DOHH2 (cell line): ENCODE measurements around the gene TNFRSF11A.

ENCODE experiments used
- H3F3A ChIP-seq: fragments of 200-600 bp; sonication (generic), shearing (Covaris generic); 2 replicates; pipeline ENCODE4 v1.6.0; 2016; ENCODE audit warnings: antibody characterized with exemption, mild to moderate bottlenecking; ENCODE audit not compliant: control insufficient read depth, insufficient read depth
- H3K27ac ChIP-seq: fragments of 200-600 bp; sonication (generic); 2 replicates; pipeline ENCODE4 v1.5.1; 2014; ENCODE audit warnings: low read depth, mild to moderate bottlenecking, low read length, moderate library complexity
- H3K27me3 ChIP-seq: fragments of 200-600 bp; sonication (generic); 2 replicates; pipeline ENCODE4 v1.6.1; 2014; ENCODE audit warnings: mild to moderate bottlenecking, low read length, mixed read lengths; ENCODE audit not compliant: control insufficient read depth
- H3K36me3 ChIP-seq: fragments of 200-600 bp; sonication (generic); 2 replicates; pipeline ENCODE4 v1.6.1; 2014; ENCODE audit warnings: mild to moderate bottlenecking, low read length, moderate library complexity, mixed read lengths; ENCODE audit not compliant: control insufficient read depth
- H3K4me1 ChIP-seq: fragments of 200-600 bp; sonication (generic); 2 replicates; pipeline ENCODE4 v1.6.1; 2014; ENCODE audit warnings: mild to moderate bottlenecking, low read length, mixed read lengths; ENCODE audit not compliant: control insufficient read depth
- H3K4me2 ChIP-seq: fragments of 200-600 bp; sonication (generic); 2 replicates; pipeline ENCODE4 v1.6.0; 2014; ENCODE audit warnings: mild to moderate bottlenecking, low read length, moderate library complexity
- H3K4me3 ChIP-seq: fragments of 200-600 bp; sonication (generic); 2 replicates; pipeline ENCODE4 v1.5.1; 2014; ENCODE audit warnings: mild to moderate bottlenecking, low read length, mixed read lengths
- H3K79me2 ChIP-seq: fragments of 200-600 bp; sonication (generic); 2 replicates; pipeline ENCODE4 v1.6.1; 2014; ENCODE audit warnings: mild to moderate bottlenecking, low read length, mixed read lengths; ENCODE audit not compliant: control insufficient read depth
- H3K9me2 ChIP-seq: fragments of 200-600 bp; sonication (generic); replicated peaks from 2 replicates; pipeline ENCODE4 v1.6.1; 2014; ENCODE audit warnings: mild to moderate bottlenecking, low read length, mixed read lengths; ENCODE audit not compliant: control insufficient read depth
- H3K9me3 ChIP-seq: fragments of 200-600 bp; sonication (generic); 2 replicates; pipeline ENCODE4 v1.6.1; 2014; ENCODE audit warnings: antibody characterized with exemption, low read length, mixed read lengths; ENCODE audit not compliant: control insufficient read depth, insufficient read depth
- H4K20me1 ChIP-seq: fragments of 200-600 bp; sonication (generic); 2 replicates; pipeline ENCODE4 v1.6.0; 2014; ENCODE audit warnings: low read depth, mild to moderate bottlenecking, antibody characterized with exemption, low read length, moderate library complexity; ENCODE audit not compliant: control insufficient read depth, insufficient read depth
- CTCF ChIP-seq: fragments of 200-600 bp; sonication (generic); IDR thresholded peaks from one replicate; pipeline ENCODE4 v1.5.1; 2014; ENCODE audit warnings: antibody characterized with exemption, mild to moderate bottlenecking, low read depth, low read length; ENCODE audit not compliant: poor library complexity, severe bottlenecking
- EZH2phosphoT487 ChIP-seq: fragments of 200-600 bp; sonication (generic); IDR thresholded peaks from 2 replicates; pipeline ENCODE4 v1.6.1; 2017; ENCODE audit warnings: borderline replicate concordance, mild to moderate bottlenecking, antibody characterized with exemption, low read length, moderate library complexity, mixed read lengths

TNFRSF11A gene

DNA sequence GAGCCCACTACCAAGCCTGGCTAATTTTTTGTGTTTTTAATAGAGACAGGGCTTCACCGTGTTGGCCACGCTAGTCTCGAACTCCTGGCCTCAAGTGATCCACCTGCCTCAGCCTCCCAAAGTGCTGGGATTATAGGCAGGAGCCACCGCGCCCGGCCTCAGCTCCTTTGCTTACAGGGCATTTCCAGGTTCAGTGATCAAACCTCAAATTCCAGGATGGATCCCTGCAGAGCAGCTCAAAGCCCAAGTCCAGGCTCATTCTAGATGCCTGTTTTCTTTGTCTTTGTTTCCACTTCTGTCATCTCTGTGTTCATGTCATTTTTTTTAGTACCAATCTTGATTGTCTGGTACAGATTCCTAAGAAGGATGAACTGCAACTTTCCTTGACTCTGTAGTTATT is 41.9 kb downstream of the TNFRSF11A start:
- Histone ChIP-seq H3K4me3 (no peak overlapping the region), H3K4me1 (peaks cover 58% of the 10 kb centered on the region), H3K79me2 (no peaks in the 10 kb centered on the region), H4K20me1 (no peaks in the 10 kb centered on the region), H3K4me2 (no peak overlapping the region), H3K27ac (no peak overlapping the region), H3K9me2 (no peaks in the 10 kb centered on the region), H3K36me3 (no peaks in the 10 kb centered on the region), H3F3A (peaks cover 6% of the 10 kb centered on the region), H3K27me3 (no peaks in the 10 kb centered on the region), H3K9me3 (no peaks in the 10 kb centered on the region)
- TF ChIP-seq CTCF (no peak), EZH2phosphoT487 (no peak)

GRCh38 chr18:62368100-62368499 is 43.0 kb downstream of the TNFRSF11A start:
- Histone ChIP-seq H3K27me3 (no peaks in the 10 kb centered on the region), H3K9me3 (no peaks in the 10 kb centered on the region), H3K4me2 (no peak overlapping the region), H3K79me2 (no peaks in the 10 kb centered on the region), H3K27ac (no peak overlapping the region), H3F3A (peaks cover 6% of the 10 kb centered on the region), H3K4me3 (no peak overlapping the region), H3K9me2 (no peaks in the 10 kb centered on the region), H4K20me1 (no peaks in the 10 kb centered on the region), H3K36me3 (no peaks in the 10 kb centered on the region), H3K4me1 (peaks cover 69% of the 10 kb centered on the region)
- TF ChIP-seq CTCF (no peak), EZH2phosphoT487 (no peak)

DNA sequence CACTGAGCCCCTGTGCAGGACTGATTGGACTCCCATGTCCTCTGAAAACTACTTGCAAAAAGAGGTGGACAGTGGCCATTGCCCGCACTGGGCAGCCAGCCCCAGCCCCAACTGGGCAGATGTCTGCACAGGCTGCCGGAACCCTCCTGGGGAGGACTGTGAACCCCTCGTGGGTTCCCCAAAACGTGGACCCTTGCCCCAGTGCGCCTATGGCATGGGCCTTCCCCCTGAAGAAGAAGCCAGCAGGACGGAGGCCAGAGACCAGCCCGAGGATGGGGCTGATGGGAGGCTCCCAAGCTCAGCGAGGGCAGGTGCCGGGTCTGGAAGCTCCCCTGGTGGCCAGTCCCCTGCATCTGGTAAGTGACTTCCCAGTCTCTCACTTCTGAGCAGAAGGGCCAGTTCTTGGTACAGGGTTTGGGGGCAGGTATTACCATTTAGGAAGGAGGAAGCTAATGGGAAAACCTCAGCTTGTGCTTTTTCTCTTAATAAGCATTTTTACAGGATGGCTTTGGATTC is 44.1 kb downstream of the TNFRSF11A start:
- H3K79me2 ChIP-seq, result no peaks in the 10 kb centered on the region
- H3K9me3 ChIP-seq, result no peaks in the 10 kb centered on the region
- no peaks in the 10 kb centered on the region for H3K36me3 ChIP-seq
- H3K4me1 ChIP-seq, result peaks cover 80% of the 10 kb centered on the region
- H3K4me3 ChIP-seq, result no peak overlapping the region
- no peaks in the 10 kb centered on the region for H4K20me1 ChIP-seq
- H3K9me2 ChIP-seq, result no peaks in the 10 kb centered on the region
- H3F3A ChIP-seq, result peaks cover 6% of the 10 kb centered on the region
- no peaks in the 10 kb centered on the region for H3K27me3 ChIP-seq
- H3K27ac ChIP-seq, result no peak overlapping the region
- TF ChIP-seq EZH2phosphoT487 (no peak), CTCF (no peak)
- no peak overlapping the region for H3K4me2 ChIP-seq

- peak overlapping the region; percentile 92 for H3K27ac ChIP-seq
- no peaks in the 10 kb centered on the region for H4K20me1 ChIP-seq
- peak overlapping the region; percentile 89 for H3K4me2 ChIP-seq
- H3K36me3 ChIP-seq, result no peaks in the 10 kb centered on the region
- peaks cover 75% of the 10 kb centered on the region for H3K4me1 ChIP-seq
- TF ChIP-seq CTCF, result no peak
- TF ChIP-seq EZH2phosphoT487, result no peak
- H3K9me3 ChIP-seq, result no peaks in the 10 kb centered on the region
- no peaks in the 10 kb centered on the region for H3K79me2 ChIP-seq
- H3K4me3 ChIP-seq, result no peak overlapping the region
- peaks cover 6% of the 10 kb centered on the region for H3F3A ChIP-seq
- H3K9me2 ChIP-seq, result no peaks in the 10 kb centered on the region
- no peaks in the 10 kb centered on the region for H3K27me3 ChIP-seq
Observed at GRCh38 chr18:62370366-62370765, 45.3 kb downstream of the TNFRSF11A start.
